C4-2B (cell line): ENCODE results near the gene SLC2A9.

Source experiments
- CTCF ChIP-seq: fragments of 450-650 bp; conservative IDR thresholded peaks from 2 replicates; pipeline ENCODE4 v1.5.1; 2017; ENCODE audit warnings: mild to moderate bottlenecking
- ZFX ChIP-seq: fragments of 450-650 bp; IDR thresholded peaks from 2 replicates; pipeline ENCODE4 v1.6.1; 2017

- TF ChIP-seq CTCF, result no peak; the same call in 1 of the 2 replicates
- no peak for TF ChIP-seq ZFX
These were observed 93.8 kb downstream of the SLC2A9 start for GRCh38 chr4:9927341-9928007.
